Measurements from ENCODE around the gene NTRK3.

Gene NTRK3

GRCh38 chr15:88029696-88030095, 226.8 kb downstream of the NTRK3 start:
- no peak overlapping the region for H3K9ac ChIP-seq (ENCODE audit: low read depth, low read length)
- H3K4me1 ChIP-seq (ENCODE audit: control insufficient read depth, insufficient read depth, low read length), result peaks cover 19% of the 10 kb centered on the region
- H3K4me3 ChIP-seq (ENCODE audit: low read depth, low read length), result no peak overlapping the region
- H3K27me3 ChIP-seq (ENCODE audit: control insufficient read depth, insufficient read depth, low read length), result no peaks in the 10 kb centered on the region
- H3K27ac ChIP-seq (ENCODE audit: low read depth, low read length), result peak overlapping the region; percentile 20
- no peaks in the 10 kb centered on the region for H3K36me3 ChIP-seq (ENCODE audit: control insufficient read depth, insufficient read depth, low read length)
- no peaks in the 10 kb centered on the region for H3K9me3 ChIP-seq (ENCODE audit: control insufficient read depth, insufficient read depth, low read length)

DNA sequence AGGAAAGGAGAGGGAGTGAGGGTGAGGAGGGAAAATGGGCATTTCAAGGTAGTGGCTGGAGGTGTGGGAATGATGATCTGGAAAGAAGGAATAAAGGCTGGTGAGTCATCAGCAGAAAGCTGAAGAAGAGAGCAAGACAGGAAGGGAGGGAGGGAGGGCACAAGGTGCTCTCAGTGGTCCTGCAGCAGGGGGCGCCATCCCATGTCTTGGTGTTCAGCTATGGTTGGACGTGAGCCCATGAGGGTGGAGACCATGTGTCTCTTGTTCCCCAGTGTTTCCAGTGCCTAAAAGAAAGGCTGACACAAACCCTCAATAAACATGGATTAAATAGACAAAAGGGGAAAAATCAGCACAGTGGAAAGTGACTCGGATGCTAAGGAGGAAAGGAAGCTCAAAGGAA, 228.5 kb downstream of the NTRK3 start:
- Histone ChIP-seq H3K27me3 (ENCODE audit: control insufficient read depth, insufficient read depth, low read length) (no peaks in the 10 kb centered on the region), H3K27ac (ENCODE audit: low read depth, low read length) (no peak overlapping the region), H3K4me3 (ENCODE audit: low read depth, low read length) (no peak overlapping the region)

DNA sequence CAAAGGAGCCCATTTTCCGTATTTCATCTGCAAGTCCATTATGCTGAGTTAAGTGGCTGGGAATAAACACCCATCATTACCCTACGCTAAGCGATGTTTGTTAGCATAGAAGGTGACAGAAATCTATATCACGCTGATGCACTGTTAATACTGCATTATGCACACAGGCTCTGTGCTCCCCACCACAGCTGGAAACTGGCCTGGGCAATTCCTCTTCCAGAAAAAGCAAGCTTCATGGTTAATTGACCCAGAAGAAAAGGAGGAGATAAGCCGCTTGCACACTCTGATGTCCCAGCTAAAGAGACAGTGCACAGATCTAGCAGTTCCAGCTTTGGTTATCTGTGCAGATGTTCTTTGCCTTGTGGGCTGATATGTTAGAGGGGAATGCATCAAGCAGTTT, 232.6 kb downstream of the NTRK3 start:
- no peaks in the 10 kb centered on the region for H3K9me3 ChIP-seq (ENCODE audit: control insufficient read depth, insufficient read depth, low read length)
- H3K4me3 ChIP-seq (ENCODE audit: low read depth, low read length), result no peak overlapping the region
- H3K4me1 ChIP-seq (ENCODE audit: control insufficient read depth, insufficient read depth, low read length), result no peaks in the 10 kb centered on the region

More for the DNA sequence above, 228.5 kb downstream of the NTRK3 start:
- Histone ChIP-seq H3K4me1 (ENCODE audit: control insufficient read depth, insufficient read depth, low read length) (peaks cover 12% of the 10 kb centered on the region), H3K9ac (ENCODE audit: low read depth, low read length) (no peak overlapping the region), H3K36me3 (ENCODE audit: control insufficient read depth, insufficient read depth, low read length) (no peaks in the 10 kb centered on the region), H3K9me3 (ENCODE audit: control insufficient read depth, insufficient read depth, low read length) (no peaks in the 10 kb centered on the region)

DNA sequence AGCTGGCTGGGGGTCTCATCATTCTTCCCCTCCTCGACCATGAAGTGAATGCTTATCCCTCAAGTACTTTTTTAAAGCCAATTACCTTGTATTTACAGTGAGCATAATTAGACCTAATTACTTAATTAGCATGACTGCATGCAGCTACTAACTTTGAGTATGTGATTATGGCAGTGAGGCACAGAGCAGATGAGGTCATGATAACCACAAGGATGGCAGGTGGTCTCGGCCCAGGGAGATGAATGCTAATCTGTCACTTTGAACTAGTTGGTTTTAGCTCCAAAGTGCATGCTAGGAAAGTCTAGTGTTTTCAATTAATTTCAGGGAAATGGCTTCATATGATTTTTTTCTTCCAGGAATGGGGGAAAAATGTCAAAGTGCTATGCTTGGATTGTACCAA, 233.8 kb downstream of the NTRK3 start:
- Histone ChIP-seq H3K9me3 (ENCODE audit: control insufficient read depth, insufficient read depth, low read length) (no peaks in the 10 kb centered on the region), H3K27me3 (ENCODE audit: control insufficient read depth, insufficient read depth, low read length) (no peaks in the 10 kb centered on the region), H3K4me1 (ENCODE audit: control insufficient read depth, insufficient read depth, low read length) (no peaks in the 10 kb centered on the region), H3K9ac (ENCODE audit: low read depth, low read length) (no peak overlapping the region), H3K36me3 (ENCODE audit: control insufficient read depth, insufficient read depth, low read length) (no peaks in the 10 kb centered on the region), H3K4me3 (ENCODE audit: low read depth, low read length) (no peak overlapping the region), H3K27ac (ENCODE audit: low read depth, low read length) (no peak overlapping the region)

More for the DNA sequence above, 232.6 kb downstream of the NTRK3 start:
- H3K27me3 ChIP-seq (ENCODE audit: control insufficient read depth, insufficient read depth, low read length), result no peaks in the 10 kb centered on the region
- H3K27ac ChIP-seq (ENCODE audit: low read depth, low read length), result no peak overlapping the region
- H3K9ac ChIP-seq (ENCODE audit: low read depth, low read length), result no peak overlapping the region
- no peaks in the 10 kb centered on the region for H3K36me3 ChIP-seq (ENCODE audit: control insufficient read depth, insufficient read depth, low read length)

GRCh38 chr15:88021601-88022000, 234.9 kb downstream of the NTRK3 start:
- peaks cover 6% of the 10 kb centered on the region for H3K4me1 ChIP-seq (ENCODE audit: control insufficient read depth, insufficient read depth, low read length)

GRCh38 chr15:88020806-88021205, 235.7 kb downstream of the NTRK3 start:
- Histone ChIP-seq H3K36me3 (ENCODE audit: control insufficient read depth, insufficient read depth, low read length) (no peaks in the 10 kb centered on the region), H3K4me1 (ENCODE audit: control insufficient read depth, insufficient read depth, low read length) (peaks cover 14% of the 10 kb centered on the region), H3K9ac (ENCODE audit: low read depth, low read length) (no peak overlapping the region), H3K27ac (ENCODE audit: low read depth, low read length) (no peak overlapping the region), H3K9me3 (ENCODE audit: control insufficient read depth, insufficient read depth, low read length) (no peaks in the 10 kb centered on the region), H3K4me3 (ENCODE audit: low read depth, low read length) (no peak overlapping the region), H3K27me3 (ENCODE audit: control insufficient read depth, insufficient read depth, low read length) (no peaks in the 10 kb centered on the region)

More at GRCh38 chr15:88021601-88022000, 234.9 kb downstream of the NTRK3 start:
- H3K27ac ChIP-seq (ENCODE audit: low read depth, low read length), result no peak overlapping the region
- no peaks in the 10 kb centered on the region for H3K36me3 ChIP-seq (ENCODE audit: control insufficient read depth, insufficient read depth, low read length)
- no peak overlapping the region for H3K4me3 ChIP-seq (ENCODE audit: low read depth, low read length)
- H3K9ac ChIP-seq (ENCODE audit: low read depth, low read length), result no peak overlapping the region
- H3K9me3 ChIP-seq (ENCODE audit: control insufficient read depth, insufficient read depth, low read length), result no peaks in the 10 kb centered on the region
- H3K27me3 ChIP-seq (ENCODE audit: control insufficient read depth, insufficient read depth, low read length), result no peaks in the 10 kb centered on the region

DNA sequence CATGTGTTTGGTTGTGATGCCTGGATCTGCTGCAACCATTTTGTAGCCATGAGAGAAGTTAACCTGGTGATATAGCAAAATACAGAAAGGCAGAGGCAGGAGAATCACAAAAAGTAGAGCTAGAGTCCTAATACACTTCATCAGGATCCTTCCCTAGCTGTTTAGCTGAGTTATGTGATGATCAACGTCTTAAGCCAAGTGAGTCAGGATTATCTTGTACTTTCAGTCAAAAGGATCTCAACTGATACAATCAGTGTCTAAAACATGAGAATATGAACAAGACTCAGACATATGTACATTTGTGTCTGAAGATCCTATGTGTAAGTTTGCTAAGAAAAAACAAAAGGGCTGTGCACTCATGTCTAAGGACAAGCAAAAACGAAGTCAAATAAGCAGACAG, 236.9 kb downstream of the NTRK3 start:
- Histone ChIP-seq H3K9ac (ENCODE audit: low read depth, low read length) (no peak overlapping the region), H3K4me3 (ENCODE audit: low read depth, low read length) (no peak overlapping the region), H3K36me3 (ENCODE audit: control insufficient read depth, insufficient read depth, low read length) (no peaks in the 10 kb centered on the region)

GRCh38 chr15:88018869-88019641, 237.5 kb downstream of the NTRK3 start:
- H3K9me3 ChIP-seq (ENCODE audit: control insufficient read depth, insufficient read depth, low read length), result no peaks in the 10 kb centered on the region
- H3K9ac ChIP-seq (ENCODE audit: low read depth, low read length), result no peak overlapping the region
- H3K27me3 ChIP-seq (ENCODE audit: control insufficient read depth, insufficient read depth, low read length), result no peaks in the 10 kb centered on the region
- peaks cover 25% of the 10 kb centered on the region for H3K4me1 ChIP-seq (ENCODE audit: control insufficient read depth, insufficient read depth, low read length)
- H3K36me3 ChIP-seq (ENCODE audit: control insufficient read depth, insufficient read depth, low read length), result no peaks in the 10 kb centered on the region
- no peak overlapping the region for H3K4me3 ChIP-seq (ENCODE audit: low read depth, low read length)
- no peak overlapping the region for H3K27ac ChIP-seq (ENCODE audit: low read depth, low read length)

More for the DNA sequence above, 236.9 kb downstream of the NTRK3 start:
- Histone ChIP-seq H3K9me3 (ENCODE audit: control insufficient read depth, insufficient read depth, low read length) (no peaks in the 10 kb centered on the region), H3K4me1 (ENCODE audit: control insufficient read depth, insufficient read depth, low read length) (peaks cover 25% of the 10 kb centered on the region), H3K27me3 (ENCODE audit: control insufficient read depth, insufficient read depth, low read length) (no peaks in the 10 kb centered on the region), H3K27ac (ENCODE audit: low read depth, low read length) (no peak overlapping the region)

GRCh38 chr15:88017753-88018152, 238.8 kb downstream of the NTRK3 start:
- H3K9ac ChIP-seq (ENCODE audit: low read depth, low read length), result no peak overlapping the region
- H3K4me1 ChIP-seq (ENCODE audit: control insufficient read depth, insufficient read depth, low read length), result peaks cover 25% of the 10 kb centered on the region
- no peaks in the 10 kb centered on the region for H3K36me3 ChIP-seq (ENCODE audit: control insufficient read depth, insufficient read depth, low read length)
- no peaks in the 10 kb centered on the region for H3K27me3 ChIP-seq (ENCODE audit: control insufficient read depth, insufficient read depth, low read length)
- no peaks in the 10 kb centered on the region for H3K9me3 ChIP-seq (ENCODE audit: control insufficient read depth, insufficient read depth, low read length)
- H3K27ac ChIP-seq (ENCODE audit: low read depth, low read length), result no peak overlapping the region
- H3K4me3 ChIP-seq (ENCODE audit: low read depth, low read length), result no peak overlapping the region

GRCh38 chr15:88016406-88016805, 240.1 kb downstream of the NTRK3 start:
- H3K9ac ChIP-seq (ENCODE audit: low read depth, low read length), result no peak overlapping the region
- peaks cover 25% of the 10 kb centered on the region for H3K4me1 ChIP-seq (ENCODE audit: control insufficient read depth, insufficient read depth, low read length)
- no peak overlapping the region for H3K27ac ChIP-seq (ENCODE audit: low read depth, low read length)
- no peaks in the 10 kb centered on the region for H3K9me3 ChIP-seq (ENCODE audit: control insufficient read depth, insufficient read depth, low read length)
- no peaks in the 10 kb centered on the region for H3K36me3 ChIP-seq (ENCODE audit: control insufficient read depth, insufficient read depth, low read length)
- no peak overlapping the region for H3K4me3 ChIP-seq (ENCODE audit: low read depth, low read length)
- no peaks in the 10 kb centered on the region for H3K27me3 ChIP-seq (ENCODE audit: control insufficient read depth, insufficient read depth, low read length)

DNA sequence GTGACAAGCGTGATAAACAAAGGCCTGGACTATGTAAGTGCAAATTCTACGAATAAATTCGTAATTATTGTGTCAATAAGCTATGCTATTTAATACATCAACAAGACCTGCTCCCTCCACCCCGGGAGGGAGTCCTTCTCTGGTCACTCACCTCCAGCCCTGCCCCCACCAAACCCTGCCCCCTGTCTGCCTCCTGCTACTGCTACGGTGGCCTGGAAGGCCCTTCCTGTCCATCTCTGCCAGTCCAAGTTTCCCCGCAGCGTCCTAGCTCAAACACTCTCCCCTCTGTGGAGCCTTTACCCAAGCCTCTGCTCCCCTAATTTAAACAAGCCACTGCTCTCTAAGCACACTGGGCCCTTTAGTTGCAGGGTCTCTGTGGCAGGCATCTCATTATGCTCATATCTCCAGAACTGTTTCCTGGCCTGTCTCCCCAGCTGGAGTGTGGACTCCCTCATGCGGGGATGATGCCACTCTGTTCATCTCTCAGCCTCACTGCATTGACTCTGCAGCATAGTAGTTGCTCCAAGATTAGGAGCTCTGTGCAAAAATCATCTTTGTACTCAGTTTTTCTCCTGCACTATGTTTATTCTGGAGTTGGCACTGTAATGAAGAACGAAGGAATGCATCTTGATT, 241.2 kb downstream of the NTRK3 start:
- Histone ChIP-seq H3K4me1 (ENCODE audit: control insufficient read depth, insufficient read depth, low read length) (peaks cover 25% of the 10 kb centered on the region), H3K27me3 (ENCODE audit: control insufficient read depth, insufficient read depth, low read length) (no peaks in the 10 kb centered on the region), H3K9me3 (ENCODE audit: control insufficient read depth, insufficient read depth, low read length) (no peaks in the 10 kb centered on the region), H3K36me3 (ENCODE audit: control insufficient read depth, insufficient read depth, low read length) (no peaks in the 10 kb centered on the region), H3K27ac (ENCODE audit: low read depth, low read length) (no peak overlapping the region), H3K4me3 (ENCODE audit: low read depth, low read length) (no peak overlapping the region), H3K9ac (ENCODE audit: low read depth, low read length) (no peak overlapping the region)

All from HUES48 (cell line).